ENCODE results near the gene FAM217A. TPM values are rescaled to one million over a fixed set of nuclear protein-coding genes. Genes with fewer than 3 reads are reported as not detected.

FAM217A gene
- total RNA-seq, 1 donor, result not detected

DNA sequence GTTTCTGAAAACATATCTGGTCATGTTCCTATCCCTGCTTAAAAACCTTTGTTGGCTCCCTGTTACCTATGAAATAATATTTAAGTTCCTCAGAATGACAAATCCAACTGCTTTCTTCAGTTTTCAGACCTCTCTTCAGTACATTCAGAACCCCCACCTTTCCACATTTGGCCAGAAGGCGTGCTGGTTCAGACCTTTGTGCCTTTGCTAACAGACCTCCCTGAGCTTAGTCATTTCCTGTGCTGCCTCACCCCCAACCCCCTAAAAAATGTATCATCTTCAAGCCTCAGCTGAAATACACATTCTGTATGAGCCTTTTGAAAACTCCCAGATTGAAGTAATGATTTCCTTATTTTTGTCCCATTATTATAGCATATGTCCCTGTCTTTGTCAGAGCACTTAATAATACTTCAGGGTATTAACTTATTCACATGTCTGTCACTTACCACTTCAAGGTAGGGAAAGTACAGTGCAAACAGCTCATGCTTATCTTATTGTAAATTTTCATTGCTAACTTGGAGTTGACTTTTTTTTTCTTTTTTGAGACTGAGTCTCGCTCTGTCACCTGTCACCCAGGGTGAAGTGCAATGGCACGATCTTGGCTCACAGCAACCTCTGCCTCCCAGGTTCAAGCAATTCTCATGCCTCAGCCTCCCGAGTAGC is 19.7 kb downstream of the FAM217A start:
- peaks cover 70% of the 10 kb centered on the region for H3K36me3 ChIP-seq (ENCODE audit: insufficient read depth, low read length)
- peak overlapping the region; percentile 18 for H3K4me3 ChIP-seq (ENCODE audit: insufficient read depth, low read length)
- no peaks in the 10 kb centered on the region for H3K9me3 ChIP-seq (ENCODE audit: low read depth, low read length)
- H3K79me2 ChIP-seq (ENCODE audit: insufficient read depth, low read length), result peaks cover 14% of the 10 kb centered on the region
- no peaks in the 10 kb centered on the region for H3K27me3 ChIP-seq (ENCODE audit: insufficient read depth, low read length)
- peak; percentile 94 for DNase-seq (ENCODE audit: insufficient read length, low spot score, missing footprints)
- peaks cover 41% of the 10 kb centered on the region for H3K4me1 ChIP-seq (ENCODE audit: insufficient read depth, low read length)
- H2AFZ ChIP-seq (ENCODE audit: low read length), result no peak overlapping the region
- H4K20me1 ChIP-seq (ENCODE audit: insufficient read depth, low read length), result no peaks in the 10 kb centered on the region
- peak overlapping the region; percentile 95 for H3K27ac ChIP-seq (ENCODE audit: low read depth, low read length)
- H3K4me2 ChIP-seq (ENCODE audit: insufficient read depth, low read length), result peak overlapping the region; percentile 80
- TF ChIP-seq, protein P1, sequence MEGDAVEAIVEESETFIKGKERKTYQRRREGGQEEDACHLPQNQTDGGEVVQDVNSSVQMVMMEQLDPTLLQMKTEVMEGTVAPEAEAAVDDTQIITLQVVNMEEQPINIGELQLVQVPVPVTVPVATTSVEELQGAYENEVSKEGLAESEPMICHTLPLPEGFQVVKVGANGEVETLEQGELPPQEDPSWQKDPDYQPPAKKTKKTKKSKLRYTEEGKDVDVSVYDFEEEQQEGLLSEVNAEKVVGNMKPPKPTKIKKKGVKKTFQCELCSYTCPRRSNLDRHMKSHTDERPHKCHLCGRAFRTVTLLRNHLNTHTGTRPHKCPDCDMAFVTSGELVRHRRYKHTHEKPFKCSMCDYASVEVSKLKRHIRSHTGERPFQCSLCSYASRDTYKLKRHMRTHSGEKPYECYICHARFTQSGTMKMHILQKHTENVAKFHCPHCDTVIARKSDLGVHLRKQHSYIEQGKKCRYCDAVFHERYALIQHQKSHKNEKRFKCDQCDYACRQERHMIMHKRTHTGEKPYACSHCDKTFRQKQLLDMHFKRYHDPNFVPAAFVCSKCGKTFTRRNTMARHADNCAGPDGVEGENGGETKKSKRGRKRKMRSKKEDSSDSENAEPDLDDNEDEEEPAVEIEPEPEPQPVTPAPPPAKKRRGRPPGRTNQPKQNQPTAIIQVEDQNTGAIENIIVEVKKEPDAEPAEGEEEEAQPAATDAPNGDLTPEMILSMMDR (IDR thresholded peaks at IDR 0.05; ENCODE audit: extremely low read depth, low read depth, low read length), result peak; percentile 27

- Histone ChIP-seq H3K4me1 (ENCODE audit: insufficient read depth, low read length) (peaks cover 41% of the 10 kb centered on the region), H3K4me3 (ENCODE audit: insufficient read depth, low read length) (no peak overlapping the region), H3K9me3 (ENCODE audit: low read depth, low read length) (no peaks in the 10 kb centered on the region), H3K27ac (ENCODE audit: low read depth, low read length) (peak overlapping the region; percentile 95), H4K20me1 (ENCODE audit: insufficient read depth, low read length) (no peaks in the 10 kb centered on the region), H3K27me3 (ENCODE audit: insufficient read depth, low read length) (no peaks in the 10 kb centered on the region), H3K4me2 (ENCODE audit: insufficient read depth, low read length) (no peak overlapping the region), H3K36me3 (ENCODE audit: insufficient read depth, low read length) (peaks cover 72% of the 10 kb centered on the region), H2AFZ (ENCODE audit: low read length) (no peak overlapping the region), H3K79me2 (ENCODE audit: insufficient read depth, low read length) (peaks cover 14% of the 10 kb centered on the region)
- TF ChIP-seq, protein P1 (IDR thresholded peaks at IDR 0.05; ENCODE audit: extremely low read depth, low read depth, low read length), result no peak
- no peak for DNase-seq (ENCODE audit: insufficient read length, low spot score, missing footprints)
Measured at GRCh38 chr6:4057036-4057435, 21.9 kb downstream of the FAM217A start.

GRCh38 chr6:4055420-4056041 is 23.4 kb downstream of the FAM217A start:
- no peak overlapping the region for H2AFZ ChIP-seq (ENCODE audit: low read length)
- peaks cover 67% of the 10 kb centered on the region for H3K36me3 ChIP-seq (ENCODE audit: insufficient read depth, low read length)
- no peaks in the 10 kb centered on the region for H4K20me1 ChIP-seq (ENCODE audit: insufficient read depth, low read length)
- peaks cover 41% of the 10 kb centered on the region for H3K4me1 ChIP-seq (ENCODE audit: insufficient read depth, low read length)
- H3K9me3 ChIP-seq (ENCODE audit: low read depth, low read length), result no peaks in the 10 kb centered on the region
- peak overlapping the region; percentile 29 for H3K4me2 ChIP-seq (ENCODE audit: insufficient read depth, low read length)
- H3K27me3 ChIP-seq (ENCODE audit: insufficient read depth, low read length), result no peaks in the 10 kb centered on the region
- DNase-seq (ENCODE audit: insufficient read length, low spot score, missing footprints), result peak; percentile 90
- TF ChIP-seq, protein P1 (IDR thresholded peaks at IDR 0.05; ENCODE audit: extremely low read depth, low read depth, low read length), result peak; percentile 78
- peak overlapping the region; percentile 55 for H3K27ac ChIP-seq (ENCODE audit: low read depth, low read length)
- H3K79me2 ChIP-seq (ENCODE audit: insufficient read depth, low read length), result peaks cover 8% of the 10 kb centered on the region
- no peak overlapping the region for H3K4me3 ChIP-seq (ENCODE audit: insufficient read depth, low read length)

- Histone ChIP-seq H3K79me2 (ENCODE audit: insufficient read depth, low read length) (peaks cover 14% of the 10 kb centered on the region), H2AFZ (ENCODE audit: low read length) (no peak overlapping the region), H3K4me3 (ENCODE audit: insufficient read depth, low read length) (no peak overlapping the region), H3K9me3 (ENCODE audit: low read depth, low read length) (no peaks in the 10 kb centered on the region), H3K27ac (ENCODE audit: low read depth, low read length) (no peak overlapping the region), H3K4me1 (ENCODE audit: insufficient read depth, low read length) (no peaks in the 10 kb centered on the region), H4K20me1 (ENCODE audit: insufficient read depth, low read length) (no peaks in the 10 kb centered on the region), H3K27me3 (ENCODE audit: insufficient read depth, low read length) (no peaks in the 10 kb centered on the region), H3K36me3 (ENCODE audit: insufficient read depth, low read length) (peaks cover 61% of the 10 kb centered on the region), H3K4me2 (ENCODE audit: insufficient read depth, low read length) (no peak overlapping the region)
- TF ChIP-seq, protein P1 (IDR thresholded peaks at IDR 0.05; ENCODE audit: extremely low read depth, low read depth, low read length), result no peak
- DNase-seq (ENCODE audit: insufficient read length, low spot score, missing footprints), result no peak
Measured at GRCh38 chr6:4049246-4049645, 29.7 kb downstream of the FAM217A start.
